ENCODE measurements around the gene IL1R2. TPM values are rescaled to one million over a fixed set of nuclear protein-coding genes. Genes with fewer than 3 reads are reported as not detected.

IL1R2 gene
- total and polyA plus RNA-seq, 2 of the 13 experiments (the other 11 are each of a cell fraction or from before 2014, with no cell fraction given), result 3.6 to 7.3 TPM

DNA sequence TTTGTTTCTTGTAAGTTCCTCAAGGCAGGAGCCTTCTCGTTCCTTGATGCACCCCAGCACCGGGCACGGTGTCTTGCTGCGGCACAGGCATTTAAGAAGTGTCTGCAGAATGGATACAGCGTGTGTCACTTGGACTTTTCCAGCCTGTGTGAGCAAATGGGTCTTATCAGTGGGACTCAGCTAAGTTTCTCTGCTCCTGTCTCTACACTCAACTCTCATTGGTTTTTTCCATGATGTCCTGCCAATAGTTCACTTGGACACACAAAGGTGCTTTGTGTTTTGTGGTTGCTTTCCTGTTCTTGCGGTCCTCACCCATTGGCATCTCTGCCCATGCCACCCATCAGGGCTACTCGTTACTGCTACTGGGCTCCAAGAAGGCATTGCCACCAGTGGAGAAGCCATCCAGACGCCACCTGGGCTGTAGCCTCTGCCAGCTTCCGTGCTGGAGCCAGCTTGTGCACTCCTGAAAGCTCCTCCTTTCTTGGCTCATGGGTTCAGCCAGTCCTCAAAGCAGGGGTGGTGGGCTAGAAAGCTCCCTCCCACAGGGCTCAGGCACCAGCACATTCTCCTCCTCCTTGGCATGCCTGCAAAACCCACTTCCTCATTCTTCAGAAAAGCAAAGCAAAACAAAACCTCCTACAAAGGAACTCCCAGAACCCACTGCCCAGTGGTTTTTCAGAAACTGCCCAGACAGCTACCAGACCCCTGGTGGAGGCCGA is 41.4 kb downstream of the IL1R2 start (continued):
- TF ChIP-seq POLR2A (IDR thresholded peaks at IDR 0.05; ENCODE audit: insufficient read depth in 1 of 2, low read depth in 2 of 2, low read length in 2 of 2) (peak; percentile 30 to 62; a peak in 3 of 4 replicates), ZNF138 (CRISPR knock-in tag; IDR thresholded peaks at IDR 0.05; ENCODE audit: low read depth) (no peak), NCOA2 (CRISPR knock-in tag; IDR thresholded peaks at IDR 0.05) (no peak), CBX1 (IDR thresholded peaks at IDR 0.05; ENCODE audit: low read depth) (no peak), EHMT2 (IDR thresholded peaks at IDR 0.05; ENCODE audit: borderline replicate concordance, low read depth, low read length) (0 out of 2 replicates have a peak, but pooled peaks have one; percentile 1), ZNF737 (CRISPR knock-in tag; IDR thresholded peaks at IDR 0.05; ENCODE audit: borderline replicate concordance) (no peak), ZFX (CRISPR knock-in tag; IDR thresholded peaks at IDR 0.05; ENCODE audit: low read depth) (no peak), TOPORS (CRISPR knock-in tag; IDR thresholded peaks at IDR 0.05) (no peak), PRPF4 (IDR thresholded peaks at IDR 0.05; ENCODE audit: low read depth, low read length, poor library complexity, severe bottlenecking) (no peak), NFYB (CRISPR knock-in tag; IDR thresholded peaks at IDR 0.05) (peak; percentile 46), NPAS2 (CRISPR knock-in tag; IDR thresholded peaks at IDR 0.05; ENCODE audit: borderline replicate concordance) (no peak), FOXK1 (CRISPR knock-in tag; IDR thresholded peaks at IDR 0.05; ENCODE audit: borderline replicate concordance, low read depth) (no peak; the same call in 1 of the 2 replicates), ZNF782 (CRISPR knock-in tag; IDR thresholded peaks at IDR 0.05; ENCODE audit: borderline replicate concordance) (peak; percentile 28; the same call in 1 of the 2 replicates), ZNF292 (CRISPR knock-in tag; IDR thresholded peaks at IDR 0.05; ENCODE audit: borderline replicate concordance, low read depth) (peak; percentile 60; the same call in 1 of the 2 replicates), SSRP1 (CRISPR knock-in tag; IDR thresholded peaks at IDR 0.05) (peak; percentile 76; the same call in 1 of the 2 replicates), FIP1L1 (IDR thresholded peaks at IDR 0.05; ENCODE audit: borderline replicate concordance, insufficient read depth, low read depth, low read length) (0 out of 2 replicates have a peak, but pooled peaks have one; percentile 59), ADNP (CRISPR knock-in tag; IDR thresholded peaks at IDR 0.05) (no peak)
- TF ChIP-seq, protein P1, sequence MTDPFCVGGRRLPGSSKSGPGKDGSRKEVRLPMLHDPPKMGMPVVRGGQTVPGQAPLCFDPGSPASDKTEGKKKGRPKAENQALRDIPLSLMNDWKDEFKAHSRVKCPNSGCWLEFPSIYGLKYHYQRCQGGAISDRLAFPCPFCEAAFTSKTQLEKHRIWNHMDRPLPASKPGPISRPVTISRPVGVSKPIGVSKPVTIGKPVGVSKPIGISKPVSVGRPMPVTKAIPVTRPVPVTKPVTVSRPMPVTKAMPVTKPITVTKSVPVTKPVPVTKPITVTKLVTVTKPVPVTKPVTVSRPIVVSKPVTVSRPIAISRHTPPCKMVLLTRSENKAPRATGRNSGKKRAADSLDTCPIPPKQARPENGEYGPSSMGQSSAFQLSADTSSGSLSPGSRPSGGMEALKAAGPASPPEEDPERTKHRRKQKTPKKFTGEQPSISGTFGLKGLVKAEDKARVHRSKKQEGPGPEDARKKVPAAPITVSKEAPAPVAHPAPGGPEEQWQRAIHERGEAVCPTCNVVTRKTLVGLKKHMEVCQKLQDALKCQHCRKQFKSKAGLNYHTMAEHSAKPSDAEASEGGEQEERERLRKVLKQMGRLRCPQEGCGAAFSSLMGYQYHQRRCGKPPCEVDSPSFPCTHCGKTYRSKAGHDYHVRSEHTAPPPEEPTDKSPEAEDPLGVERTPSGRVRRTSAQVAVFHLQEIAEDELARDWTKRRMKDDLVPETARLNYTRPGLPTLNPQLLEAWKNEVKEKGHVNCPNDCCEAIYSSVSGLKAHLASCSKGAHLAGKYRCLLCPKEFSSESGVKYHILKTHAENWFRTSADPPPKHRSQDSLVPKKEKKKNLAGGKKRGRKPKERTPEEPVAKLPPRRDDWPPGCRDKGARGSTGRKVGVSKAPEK (CRISPR knock-in tag; IDR thresholded peaks at IDR 0.05; ENCODE audit: borderline replicate concordance), result no peak
- TF ChIP-seq, protein P2, sequence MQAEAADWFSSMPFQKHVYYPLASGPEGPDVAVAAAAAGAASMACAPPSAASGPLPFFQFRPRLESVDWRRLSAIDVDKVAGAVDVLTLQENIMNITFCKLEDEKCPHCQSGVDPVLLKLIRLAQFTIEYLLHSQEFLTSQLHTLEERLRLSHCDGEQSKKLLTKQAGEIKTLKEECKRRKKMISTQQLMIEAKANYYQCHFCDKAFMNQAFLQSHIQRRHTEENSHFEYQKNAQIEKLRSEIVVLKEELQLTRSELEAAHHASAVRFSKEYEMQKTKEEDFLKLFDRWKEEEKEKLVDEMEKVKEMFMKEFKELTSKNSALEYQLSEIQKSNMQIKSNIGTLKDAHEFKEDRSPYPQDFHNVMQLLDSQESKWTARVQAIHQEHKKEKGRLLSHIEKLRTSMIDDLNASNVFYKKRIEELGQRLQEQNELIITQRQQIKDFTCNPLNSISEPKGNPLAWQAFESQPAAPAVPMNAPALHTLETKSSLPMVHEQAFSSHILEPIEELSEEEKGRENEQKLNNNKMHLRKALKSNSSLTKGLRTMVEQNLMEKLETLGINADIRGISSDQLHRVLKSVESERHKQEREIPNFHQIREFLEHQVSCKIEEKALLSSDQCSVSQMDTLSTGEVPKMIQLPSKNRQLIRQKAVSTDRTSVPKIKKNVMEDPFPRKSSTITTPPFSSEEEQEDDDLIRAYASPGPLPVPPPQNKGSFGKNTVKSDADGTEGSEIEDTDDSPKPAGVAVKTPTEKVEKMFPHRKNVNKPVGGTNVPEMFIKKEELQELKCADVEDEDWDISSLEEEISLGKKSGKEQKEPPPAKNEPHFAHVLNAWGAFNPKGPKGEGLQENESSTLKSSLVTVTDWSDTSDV (CRISPR knock-in tag; IDR thresholded peaks at IDR 0.05), result no peak
- TF ChIP-seq, protein P3, sequence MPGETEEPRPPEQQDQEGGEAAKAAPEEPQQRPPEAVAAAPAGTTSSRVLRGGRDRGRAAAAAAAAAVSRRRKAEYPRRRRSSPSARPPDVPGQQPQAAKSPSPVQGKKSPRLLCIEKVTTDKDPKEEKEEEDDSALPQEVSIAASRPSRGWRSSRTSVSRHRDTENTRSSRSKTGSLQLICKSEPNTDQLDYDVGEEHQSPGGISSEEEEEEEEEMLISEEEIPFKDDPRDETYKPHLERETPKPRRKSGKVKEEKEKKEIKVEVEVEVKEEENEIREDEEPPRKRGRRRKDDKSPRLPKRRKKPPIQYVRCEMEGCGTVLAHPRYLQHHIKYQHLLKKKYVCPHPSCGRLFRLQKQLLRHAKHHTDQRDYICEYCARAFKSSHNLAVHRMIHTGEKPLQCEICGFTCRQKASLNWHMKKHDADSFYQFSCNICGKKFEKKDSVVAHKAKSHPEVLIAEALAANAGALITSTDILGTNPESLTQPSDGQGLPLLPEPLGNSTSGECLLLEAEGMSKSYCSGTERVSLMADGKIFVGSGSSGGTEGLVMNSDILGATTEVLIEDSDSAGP (CRISPR knock-in tag; IDR thresholded peaks at IDR 0.05; ENCODE audit: borderline replicate concordance), result no peak
- TF ChIP-seq, protein P4, sequence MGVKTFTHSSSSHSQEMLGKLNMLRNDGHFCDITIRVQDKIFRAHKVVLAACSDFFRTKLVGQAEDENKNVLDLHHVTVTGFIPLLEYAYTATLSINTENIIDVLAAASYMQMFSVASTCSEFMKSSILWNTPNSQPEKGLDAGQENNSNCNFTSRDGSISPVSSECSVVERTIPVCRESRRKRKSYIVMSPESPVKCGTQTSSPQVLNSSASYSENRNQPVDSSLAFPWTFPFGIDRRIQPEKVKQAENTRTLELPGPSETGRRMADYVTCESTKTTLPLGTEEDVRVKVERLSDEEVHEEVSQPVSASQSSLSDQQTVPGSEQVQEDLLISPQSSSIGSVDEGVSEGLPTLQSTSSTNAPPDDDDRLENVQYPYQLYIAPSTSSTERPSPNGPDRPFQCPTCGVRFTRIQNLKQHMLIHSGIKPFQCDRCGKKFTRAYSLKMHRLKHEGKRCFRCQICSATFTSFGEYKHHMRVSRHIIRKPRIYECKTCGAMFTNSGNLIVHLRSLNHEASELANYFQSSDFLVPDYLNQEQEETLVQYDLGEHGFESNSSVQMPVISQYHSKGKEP (CRISPR knock-in tag; IDR thresholded peaks at IDR 0.05), result no peak
